BE2C (cell line): ENCODE results near the gene PCDHB10.
"Not testable (repeated sequence)": the region's sequence is repeated elsewhere in the genome, so short reads cannot be mapped to it uniquely, and the experiment has no call there.

ENCODE experiments used
- DNase-seq: peaks from one replicate; pipeline ENCODE4 v3.0.0-alpha.2; 2020
- H3K27me3 ChIP-seq: fragments of 250-450 bp; sonication (Bioruptor Pico); 2 replicates; pipeline ENCODE4 v1.5.1; 2020; ENCODE audit warnings: mild to moderate bottlenecking
- H3K36me3 ChIP-seq: fragments of 250-450 bp; sonication (Bioruptor Pico); 2 replicates; pipeline ENCODE4 v1.5.1; 2020; ENCODE audit warnings: mild to moderate bottlenecking
- H3K4me1 ChIP-seq: fragments of 250-450 bp; sonication (Bioruptor Pico); 2 replicates; pipeline ENCODE4 v1.5.1; 2020
- H3K4me3 ChIP-seq: 2 replicates; pipeline ENCODE4 v1.5.1; 2011; ENCODE audit warnings: low read depth, low read length
- H3K9me3 ChIP-seq: fragments of 250-450 bp; sonication (Bioruptor Pico); 2 replicates; pipeline ENCODE4 v1.5.1; 2020
- TF ChIP-seq, protein P1 (sequence below): IDR thresholded peaks from 2 replicates; pipeline ENCODE4 v1.5.1; 2012; ENCODE audit warnings: mild to moderate bottlenecking, low read depth, low read length

Gene PCDHB10

DNA sequence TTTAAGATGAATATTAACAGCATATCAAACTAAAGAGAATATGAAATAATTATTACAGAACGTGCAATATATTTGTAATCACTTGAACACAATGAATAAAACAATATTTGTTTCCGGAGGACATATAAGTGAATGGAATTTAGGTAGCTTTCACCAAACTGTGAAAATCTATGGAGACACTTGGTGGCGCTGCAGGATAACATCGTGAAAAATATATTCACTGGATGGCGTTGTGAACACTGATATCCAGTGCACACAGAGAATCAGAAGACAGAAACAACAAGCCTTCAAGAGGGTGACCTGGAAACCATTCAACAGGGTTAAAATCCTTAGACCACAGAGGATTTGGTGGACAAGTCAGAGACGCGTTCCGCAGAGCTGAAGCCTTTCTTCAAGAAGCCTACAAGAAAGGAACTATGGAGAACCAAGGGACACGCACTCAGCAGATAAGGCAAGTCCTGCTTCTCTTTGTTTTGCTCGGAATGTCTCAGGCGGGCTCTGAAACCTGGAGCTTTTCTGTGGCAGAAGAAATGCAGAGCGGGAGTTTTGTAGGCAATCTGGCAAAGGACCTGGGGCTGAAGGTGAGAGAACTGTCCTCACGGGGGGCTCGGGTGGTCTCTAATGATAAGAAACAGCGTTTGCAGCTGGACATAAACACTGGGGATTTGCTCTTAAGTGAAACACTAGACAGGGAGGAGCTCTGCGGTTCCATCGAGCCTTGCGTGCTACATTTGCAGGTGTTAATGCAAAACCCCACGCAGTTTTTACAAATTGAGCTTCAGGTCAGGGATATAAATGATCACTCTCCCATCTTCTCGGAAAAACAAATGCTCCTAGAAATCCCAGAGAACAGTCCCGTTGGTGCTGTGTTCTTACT lies 7.4 kb downstream of the PCDHB10 start, which contains the start of gene PCDHB11:
Gene PCDHB11 (plus strand): TSS at position 269 of the 877 bp plus-strand sequence. CDS start 148 bp downstream, at position 417.
- DNase-seq, result no peak
- Histone ChIP-seq H3K36me3 (no peaks in the 10 kb centered on the region), H3K27me3 (no peaks in the 10 kb centered on the region), H3K4me1 (no peaks in the 10 kb centered on the region), H3K9me3 (no peaks in the 10 kb centered on the region; the same call in 1 of the 2 replicates), H3K4me3 (no peak within 1 kb of the TSS)
- TF ChIP-seq, protein P1, sequence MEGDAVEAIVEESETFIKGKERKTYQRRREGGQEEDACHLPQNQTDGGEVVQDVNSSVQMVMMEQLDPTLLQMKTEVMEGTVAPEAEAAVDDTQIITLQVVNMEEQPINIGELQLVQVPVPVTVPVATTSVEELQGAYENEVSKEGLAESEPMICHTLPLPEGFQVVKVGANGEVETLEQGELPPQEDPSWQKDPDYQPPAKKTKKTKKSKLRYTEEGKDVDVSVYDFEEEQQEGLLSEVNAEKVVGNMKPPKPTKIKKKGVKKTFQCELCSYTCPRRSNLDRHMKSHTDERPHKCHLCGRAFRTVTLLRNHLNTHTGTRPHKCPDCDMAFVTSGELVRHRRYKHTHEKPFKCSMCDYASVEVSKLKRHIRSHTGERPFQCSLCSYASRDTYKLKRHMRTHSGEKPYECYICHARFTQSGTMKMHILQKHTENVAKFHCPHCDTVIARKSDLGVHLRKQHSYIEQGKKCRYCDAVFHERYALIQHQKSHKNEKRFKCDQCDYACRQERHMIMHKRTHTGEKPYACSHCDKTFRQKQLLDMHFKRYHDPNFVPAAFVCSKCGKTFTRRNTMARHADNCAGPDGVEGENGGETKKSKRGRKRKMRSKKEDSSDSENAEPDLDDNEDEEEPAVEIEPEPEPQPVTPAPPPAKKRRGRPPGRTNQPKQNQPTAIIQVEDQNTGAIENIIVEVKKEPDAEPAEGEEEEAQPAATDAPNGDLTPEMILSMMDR, result peak; percentile 51

DNA sequence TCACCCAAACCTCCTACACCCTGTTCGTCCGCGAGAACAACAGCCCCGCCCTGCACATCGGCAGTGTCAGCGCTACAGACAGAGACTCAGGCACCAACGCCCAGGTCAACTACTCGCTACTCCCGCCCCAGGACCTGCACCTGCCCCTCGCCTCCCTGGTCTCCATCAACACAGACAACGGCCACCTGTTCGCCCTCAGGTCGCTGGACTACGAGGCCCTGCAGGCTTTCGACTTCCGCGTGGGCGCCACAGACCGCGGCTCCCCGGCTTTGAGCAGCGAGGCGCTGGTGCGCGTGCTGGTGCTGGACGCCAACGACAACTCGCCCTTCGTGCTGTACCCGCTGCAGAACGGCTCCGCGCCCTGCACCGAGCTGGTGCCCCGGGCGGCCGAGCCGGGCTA lies 9.0 kb downstream of the PCDHB10 start:
- not testable (repeated sequence) for DNase-seq

DNA sequence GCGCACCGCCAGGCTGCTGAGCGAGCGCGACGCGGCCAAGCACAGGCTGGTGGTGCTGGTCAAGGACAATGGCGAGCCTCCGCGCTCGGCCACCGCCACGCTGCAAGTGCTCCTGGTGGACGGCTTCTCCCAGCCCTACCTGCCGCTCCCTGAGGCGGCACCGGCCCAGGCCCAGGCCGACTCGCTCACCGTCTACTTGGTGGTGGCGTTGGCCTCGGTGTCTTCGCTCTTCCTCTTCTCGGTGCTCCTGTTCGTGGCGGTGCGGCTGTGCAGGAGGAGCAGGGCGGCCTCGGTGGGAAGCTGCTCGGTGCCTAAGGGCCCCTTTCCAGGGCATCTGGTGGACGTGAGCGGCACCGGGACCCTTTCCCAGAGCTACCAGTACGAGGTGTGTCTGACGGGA lies 9.5 kb downstream of the PCDHB10 start:
- not testable (repeated sequence) for H3K4me3 ChIP-seq, H3K27me3 ChIP-seq, H3K4me1 ChIP-seq, H3K9me3 ChIP-seq, H3K36me3 ChIP-seq, DNase-seq

More for the DNA sequence above, 9.0 kb downstream of the PCDHB10 start:
- H3K4me3 ChIP-seq, H3K4me1 ChIP-seq, H3K36me3 ChIP-seq, H3K9me3 ChIP-seq, H3K27me3 ChIP-seq: not testable (repeated sequence)

DNA sequence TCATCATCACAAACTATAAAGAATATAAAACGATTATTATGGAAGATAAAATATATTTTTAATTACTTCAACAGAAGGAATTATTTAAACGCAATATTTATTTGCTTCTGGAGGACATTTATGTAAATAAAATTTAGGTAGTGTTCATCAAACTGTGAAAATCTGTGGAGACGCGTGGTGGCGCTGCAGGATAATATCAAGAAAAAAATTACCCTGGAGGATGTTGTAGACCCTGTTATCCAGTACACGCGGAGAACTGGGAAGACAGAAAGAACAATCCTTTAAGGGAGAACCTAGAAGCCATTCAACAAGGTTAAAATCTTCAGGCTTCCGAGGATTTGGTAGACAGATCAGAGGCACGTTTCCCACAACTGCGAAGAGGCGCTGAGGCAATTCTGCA lies 16.3 kb downstream of the PCDHB10 start, which contains the start of gene PCDHB12:
Gene PCDHB12 (plus strand): TSS at position 242 of the 400 bp plus-strand sequence. CDS start 189 bp downstream, outside the sequence.
- no peak for DNase-seq
- TF ChIP-seq, protein P1, result no peak
- H3K36me3 ChIP-seq, result no peaks in the 10 kb centered on the region
- H3K4me3 ChIP-seq, result no peak within 1 kb of the TSS
- no peaks in the 10 kb centered on the region for H3K27me3 ChIP-seq
- no peaks in the 10 kb centered on the region for H3K4me1 ChIP-seq
- H3K9me3 ChIP-seq, result no peaks in the 10 kb centered on the region

DNA sequence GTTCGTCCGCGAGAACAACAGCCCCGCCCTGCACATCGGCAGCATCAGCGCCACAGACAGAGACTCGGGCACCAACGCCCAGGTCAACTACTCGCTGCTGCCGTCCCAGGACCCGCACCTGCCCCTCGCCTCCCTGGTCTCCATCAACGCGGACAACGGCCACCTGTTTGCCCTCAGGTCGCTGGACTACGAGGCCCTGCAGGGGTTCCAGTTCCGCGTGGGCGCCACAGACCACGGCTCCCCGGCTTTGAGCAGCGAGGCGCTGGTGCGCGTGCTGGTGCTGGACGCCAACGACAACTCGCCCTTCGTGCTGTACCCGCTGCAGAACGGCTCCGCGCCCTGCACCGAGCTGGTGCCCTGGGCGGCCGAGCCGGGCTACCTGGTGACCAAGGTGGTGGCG lies 18.1 kb downstream of the PCDHB10 start:
- H3K4me3 ChIP-seq, H3K36me3 ChIP-seq, DNase-seq, H3K27me3 ChIP-seq, H3K4me1 ChIP-seq, H3K9me3 ChIP-seq: not testable (repeated sequence)

DNA sequence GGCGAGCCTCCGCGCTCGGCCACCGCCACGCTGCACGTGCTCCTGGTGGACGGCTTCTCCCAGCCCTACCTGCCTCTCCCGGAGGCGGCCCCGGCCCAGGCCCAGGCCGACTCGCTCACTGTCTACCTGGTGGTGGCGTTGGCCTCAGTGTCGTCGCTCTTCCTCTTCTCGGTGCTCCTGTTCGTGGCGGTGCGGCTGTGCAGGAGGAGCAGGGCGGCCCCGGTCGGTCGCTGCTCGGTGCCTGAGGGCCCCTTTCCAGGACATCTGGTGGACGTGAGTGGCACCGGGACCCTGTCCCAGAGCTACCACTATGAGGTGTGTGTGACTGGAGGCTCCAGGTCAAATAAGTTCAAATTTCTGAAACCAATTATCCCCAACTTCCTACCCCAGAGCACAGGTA lies 18.7 kb downstream of the PCDHB10 start:
- not testable (repeated sequence) for H3K4me1 ChIP-seq, H3K27me3 ChIP-seq, H3K9me3 ChIP-seq, H3K36me3 ChIP-seq, H3K4me3 ChIP-seq, DNase-seq

DNA sequence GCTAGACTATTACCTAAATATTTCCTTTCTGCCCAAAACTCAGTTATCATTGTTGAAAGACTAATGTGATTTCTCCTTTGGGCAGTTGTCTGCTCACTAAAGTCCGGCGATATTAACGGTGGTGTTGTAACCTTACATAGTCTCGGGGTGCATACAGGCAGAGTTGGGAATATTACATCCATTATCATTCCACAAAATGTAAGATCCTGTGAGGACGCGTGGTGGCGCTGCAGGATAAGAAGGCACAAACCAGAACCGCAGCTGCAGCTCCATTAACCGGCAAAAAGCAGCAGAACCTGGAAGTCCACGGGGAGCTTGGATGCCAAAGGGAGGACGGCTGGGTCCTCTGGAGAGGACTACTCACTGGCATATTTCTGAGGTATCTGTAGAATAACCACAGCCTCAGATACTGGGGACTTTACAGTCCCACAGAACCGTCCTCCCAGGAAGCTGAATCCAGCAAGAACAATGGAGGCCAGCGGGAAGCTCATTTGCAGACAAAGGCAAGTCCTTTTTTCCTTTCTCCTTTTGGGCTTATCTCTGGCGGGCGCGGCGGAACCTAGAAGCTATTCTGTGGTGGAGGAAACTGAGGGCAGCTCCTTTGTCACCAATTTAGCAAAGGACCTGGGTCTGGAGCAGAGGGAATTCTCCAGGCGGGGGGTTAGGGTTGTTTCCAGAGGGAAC lies 21.6 kb downstream of the PCDHB10 start, which contains the start of gene PCDHB13:
Gene PCDHB13 (plus strand): TSS at position 264 of the 684 bp plus-strand sequence. CDS start 205 bp downstream, at position 469.
- not testable (repeated sequence) for DNase-seq, H3K4me3 ChIP-seq, H3K4me1 ChIP-seq, H3K36me3 ChIP-seq, H3K27me3 ChIP-seq, H3K9me3 ChIP-seq

DNA sequence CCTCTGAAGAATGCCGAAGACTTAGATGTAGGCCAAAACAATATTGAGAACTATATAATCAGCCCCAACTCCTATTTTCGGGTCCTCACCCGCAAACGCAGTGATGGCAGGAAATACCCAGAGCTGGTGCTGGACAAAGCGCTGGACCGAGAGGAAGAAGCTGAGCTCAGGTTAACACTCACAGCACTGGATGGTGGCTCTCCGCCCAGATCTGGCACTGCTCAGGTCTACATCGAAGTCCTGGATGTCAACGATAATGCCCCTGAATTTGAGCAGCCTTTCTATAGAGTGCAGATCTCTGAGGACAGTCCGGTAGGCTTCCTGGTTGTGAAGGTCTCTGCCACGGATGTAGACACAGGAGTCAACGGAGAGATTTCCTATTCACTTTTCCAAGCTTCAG lies 22.4 kb downstream of the PCDHB10 start:
- not testable (repeated sequence) for H3K9me3 ChIP-seq, DNase-seq, H3K36me3 ChIP-seq

DNA sequence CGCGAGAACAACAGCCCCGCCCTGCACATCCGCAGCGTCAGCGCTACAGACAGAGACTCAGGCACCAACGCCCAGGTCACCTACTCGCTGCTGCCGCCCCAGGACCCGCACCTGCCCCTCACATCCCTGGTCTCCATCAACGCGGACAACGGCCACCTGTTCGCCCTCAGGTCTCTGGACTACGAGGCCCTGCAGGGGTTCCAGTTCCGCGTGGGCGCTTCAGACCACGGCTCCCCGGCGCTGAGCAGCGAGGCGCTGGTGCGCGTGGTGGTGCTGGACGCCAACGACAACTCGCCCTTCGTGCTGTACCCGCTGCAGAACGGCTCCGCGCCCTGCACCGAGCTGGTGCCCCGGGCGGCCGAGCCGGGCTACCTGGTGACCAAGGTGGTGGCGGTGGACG lies 23.4 kb downstream of the PCDHB10 start:
- not testable (repeated sequence) for H3K9me3 ChIP-seq, H3K4me1 ChIP-seq, DNase-seq, H3K27me3 ChIP-seq, H3K4me3 ChIP-seq, H3K36me3 ChIP-seq

More for the DNA sequence above, 22.4 kb downstream of the PCDHB10 start:
- H3K4me1 ChIP-seq, H3K27me3 ChIP-seq, H3K4me3 ChIP-seq: not testable (repeated sequence)

DNA sequence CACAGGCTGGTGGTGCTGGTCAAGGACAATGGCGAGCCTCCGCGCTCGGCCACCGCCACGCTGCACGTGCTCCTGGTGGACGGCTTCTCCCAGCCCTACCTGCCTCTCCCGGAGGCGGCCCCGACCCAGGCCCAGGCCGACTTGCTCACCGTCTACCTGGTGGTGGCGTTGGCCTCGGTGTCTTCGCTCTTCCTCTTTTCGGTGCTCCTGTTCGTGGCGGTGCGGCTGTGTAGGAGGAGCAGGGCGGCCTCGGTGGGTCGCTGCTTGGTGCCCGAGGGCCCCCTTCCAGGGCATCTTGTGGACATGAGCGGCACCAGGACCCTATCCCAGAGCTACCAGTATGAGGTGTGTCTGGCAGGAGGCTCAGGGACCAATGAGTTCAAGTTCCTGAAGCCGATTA lies 23.9 kb downstream of the PCDHB10 start:
- H3K36me3 ChIP-seq, H3K9me3 ChIP-seq, H3K4me1 ChIP-seq, H3K27me3 ChIP-seq, H3K4me3 ChIP-seq, DNase-seq: not testable (repeated sequence)
